ENCODE results near the gene SLC25A13. TPM values are rescaled to one million over a fixed set of nuclear protein-coding genes. Genes with fewer than 3 reads are reported as not detected.

SLC25A13 gene
- total and polyA plus RNA-seq, 3 donors from 2014 or later, result 13.2 to 49.1 (median 35.4) TPM

DNA sequence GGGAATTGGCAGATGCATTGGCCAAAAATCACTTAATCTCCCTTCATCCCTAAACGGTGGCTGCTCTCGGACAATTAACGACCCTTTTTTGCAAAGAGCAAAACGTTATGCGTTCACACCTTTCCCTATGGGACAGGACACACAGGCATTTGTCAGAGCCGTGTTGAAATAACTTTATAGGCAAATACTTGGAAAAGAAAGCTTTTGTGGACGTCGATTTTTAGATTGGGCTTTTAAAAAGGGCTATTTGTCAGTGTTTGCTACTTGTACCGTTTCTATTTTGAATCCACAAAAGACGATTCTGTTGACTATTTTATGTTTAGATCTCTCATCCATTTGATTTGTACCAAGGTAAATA lies 245.6 kb downstream of the SLC25A13 start:
- Histone ChIP-seq H3K36me3 (ENCODE audit: low read depth, missing control alignments) (no peaks in the 10 kb centered on the region), H3K27me3 (no peaks in the 10 kb centered on the region), H3K9me3 (no peaks in the 10 kb centered on the region), H3K4me3 (peak overlapping the region; percentile 42 to 63), H3K4me1 (no peaks in the 10 kb centered on the region), H3K27ac (no peak overlapping the region)
- no peak for TF ChIP-seq POLR2A (IDR thresholded peaks at IDR 0.05)
- TF ChIP-seq, protein P1, sequence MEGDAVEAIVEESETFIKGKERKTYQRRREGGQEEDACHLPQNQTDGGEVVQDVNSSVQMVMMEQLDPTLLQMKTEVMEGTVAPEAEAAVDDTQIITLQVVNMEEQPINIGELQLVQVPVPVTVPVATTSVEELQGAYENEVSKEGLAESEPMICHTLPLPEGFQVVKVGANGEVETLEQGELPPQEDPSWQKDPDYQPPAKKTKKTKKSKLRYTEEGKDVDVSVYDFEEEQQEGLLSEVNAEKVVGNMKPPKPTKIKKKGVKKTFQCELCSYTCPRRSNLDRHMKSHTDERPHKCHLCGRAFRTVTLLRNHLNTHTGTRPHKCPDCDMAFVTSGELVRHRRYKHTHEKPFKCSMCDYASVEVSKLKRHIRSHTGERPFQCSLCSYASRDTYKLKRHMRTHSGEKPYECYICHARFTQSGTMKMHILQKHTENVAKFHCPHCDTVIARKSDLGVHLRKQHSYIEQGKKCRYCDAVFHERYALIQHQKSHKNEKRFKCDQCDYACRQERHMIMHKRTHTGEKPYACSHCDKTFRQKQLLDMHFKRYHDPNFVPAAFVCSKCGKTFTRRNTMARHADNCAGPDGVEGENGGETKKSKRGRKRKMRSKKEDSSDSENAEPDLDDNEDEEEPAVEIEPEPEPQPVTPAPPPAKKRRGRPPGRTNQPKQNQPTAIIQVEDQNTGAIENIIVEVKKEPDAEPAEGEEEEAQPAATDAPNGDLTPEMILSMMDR (IDR thresholded peaks at IDR 0.05), result no peak
- intact Hi-C loops (cut with DNase I; ENCODE audit: low total_unique reads), result no loop called here
- no peak for DNase-seq
- WGBS, 2 donors, result 17 to 21% methylated on average over 10 of the region's 10 CpGs

GRCh38 chr7:96075510-96076349 lies 246.2 kb downstream of the SLC25A13 start:
- H3K4me1 ChIP-seq, result no peaks in the 10 kb centered on the region
- H3K9me3 ChIP-seq, result no peaks in the 10 kb centered on the region
- no peak overlapping the region for H3K27ac ChIP-seq
- TF ChIP-seq POLR2A (IDR thresholded peaks at IDR 0.05), result no peak
- TF ChIP-seq, protein P1 (IDR thresholded peaks at IDR 0.05), result peak; percentile 39 to 74 (median 63)
- no peaks in the 10 kb centered on the region for H3K27me3 ChIP-seq
- intact Hi-C loops (cut with DNase I; ENCODE audit: low total_unique reads), result no loop called here
- WGBS, 2 donors, result 1% methylated on average over 35 to 47 of the region's 47 CpGs
- peak; percentile 80 for DNase-seq
- H3K36me3 ChIP-seq (ENCODE audit: low read depth, missing control alignments), result no peaks in the 10 kb centered on the region
- peak overlapping the region; percentile 42 to 63 for H3K4me3 ChIP-seq

GRCh38 chr7:96074871-96075270 lies 247.0 kb downstream of the SLC25A13 start:
- TF ChIP-seq, protein P1 (IDR thresholded peaks at IDR 0.05), result no peak
- TF ChIP-seq POLR2A (IDR thresholded peaks at IDR 0.05), result no peak
- intact Hi-C loops (cut with DNase I; ENCODE audit: low total_unique reads), result no loop called here
- no peaks in the 10 kb centered on the region for H3K4me1 ChIP-seq
- H3K27me3 ChIP-seq, result no peaks in the 10 kb centered on the region
- no peak for DNase-seq
- WGBS, 2 donors, result 39 to 56% methylated on average over 1 of the region's 1 CpG
- no peaks in the 10 kb centered on the region for H3K9me3 ChIP-seq
- H3K36me3 ChIP-seq (ENCODE audit: low read depth, missing control alignments), result no peaks in the 10 kb centered on the region
- no peak overlapping the region for H3K4me3 ChIP-seq
- no peak overlapping the region for H3K27ac ChIP-seq

MicroRNAs encoded within 50 kb of the gene (microRNA counts, 767-probe panel; counts per million panel counts)
- microRNA hsa-miR-591, result 0 to 152 counts per million in 2 donors

Small RNA genes lying within 50 kb of the gene (microRNA-seq; reads per million reads assigned to microRNA genes)
- gene MIR591 (ENCODE audit: borderline number of aligned reads in 2 of 2, borderline replicate concordance in 1 of 2), result 0 reads per million in 2 donors

Small RNA genes lying within 50 kb of the gene (small RNA-seq; reads per million reads assigned to genes)
- gene AC084368.1 (0 reads per million in 2 donors), gene MIR591 (0 reads per million in 2 donors), gene RNU6-364P (0 reads per million in 2 donors), gene RNU6-532P (0 reads per million in 2 donors)

Measured in testis (tissue), 3 donors.